GM06990 (cell line): ENCODE measurements around the gene POU6F2.

Source experiments
- DNase-seq: peaks from one replicate; pipeline ENCODE4 v3.0.0-alpha.2; 2011; ENCODE audit not compliant: insufficient read length; ENCODE audit errors: extremely low read depth
- H3K27me3 ChIP-seq: replicated peaks from 2 replicates; pipeline ENCODE4 v1.6.0; 2011; ENCODE audit warnings: low read length; ENCODE audit not compliant: control insufficient read depth, insufficient read depth
- H3K36me3 ChIP-seq: 2 replicates; pipeline ENCODE4 v1.5.1; 2011; ENCODE audit warnings: low read length; ENCODE audit not compliant: control insufficient read depth, insufficient read depth
- H3K4me3 ChIP-seq: replicated peaks from 2 replicates; pipeline ENCODE4 v1.5.1; 2011; ENCODE audit warnings: low read depth, mild to moderate bottlenecking, control low read depth, low read length
- TF ChIP-seq, protein P1 (sequence below): IDR thresholded peaks from 2 replicates; pipeline ENCODE4 v1.5.1; 2011; ENCODE audit warnings: low read length, control low read depth, mild to moderate bottlenecking, inconsistent platforms; ENCODE audit not compliant: insufficient read depth, poor library complexity, severe bottlenecking

Gene POU6F2

DNA sequence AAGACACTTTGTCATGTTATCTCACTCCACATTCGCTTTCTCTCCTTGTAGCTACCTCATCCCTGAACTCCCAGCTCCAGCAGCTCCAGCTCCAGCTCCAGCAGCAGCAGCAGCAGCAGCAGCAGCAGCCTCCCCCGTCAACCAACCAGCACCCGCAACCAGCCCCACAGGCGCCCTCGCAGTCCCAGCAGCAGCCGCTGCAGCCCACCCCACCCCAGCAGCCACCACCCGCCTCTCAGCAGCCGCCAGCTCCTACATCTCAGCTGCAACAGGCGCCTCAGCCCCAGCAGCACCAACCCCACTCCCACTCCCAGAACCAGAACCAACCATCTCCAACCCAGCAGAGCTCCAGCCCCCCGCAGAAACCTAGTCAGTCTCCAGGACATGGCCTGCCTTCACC is 361.9 kb downstream of the POU6F2 start:
- DNase-seq = no peak
- Histone ChIP-seq H3K27me3 (no peaks in the 10 kb centered on the region), H3K36me3 (no peaks in the 10 kb centered on the region), H3K4me3 (no peak overlapping the region)
- TF ChIP-seq, protein P1, sequence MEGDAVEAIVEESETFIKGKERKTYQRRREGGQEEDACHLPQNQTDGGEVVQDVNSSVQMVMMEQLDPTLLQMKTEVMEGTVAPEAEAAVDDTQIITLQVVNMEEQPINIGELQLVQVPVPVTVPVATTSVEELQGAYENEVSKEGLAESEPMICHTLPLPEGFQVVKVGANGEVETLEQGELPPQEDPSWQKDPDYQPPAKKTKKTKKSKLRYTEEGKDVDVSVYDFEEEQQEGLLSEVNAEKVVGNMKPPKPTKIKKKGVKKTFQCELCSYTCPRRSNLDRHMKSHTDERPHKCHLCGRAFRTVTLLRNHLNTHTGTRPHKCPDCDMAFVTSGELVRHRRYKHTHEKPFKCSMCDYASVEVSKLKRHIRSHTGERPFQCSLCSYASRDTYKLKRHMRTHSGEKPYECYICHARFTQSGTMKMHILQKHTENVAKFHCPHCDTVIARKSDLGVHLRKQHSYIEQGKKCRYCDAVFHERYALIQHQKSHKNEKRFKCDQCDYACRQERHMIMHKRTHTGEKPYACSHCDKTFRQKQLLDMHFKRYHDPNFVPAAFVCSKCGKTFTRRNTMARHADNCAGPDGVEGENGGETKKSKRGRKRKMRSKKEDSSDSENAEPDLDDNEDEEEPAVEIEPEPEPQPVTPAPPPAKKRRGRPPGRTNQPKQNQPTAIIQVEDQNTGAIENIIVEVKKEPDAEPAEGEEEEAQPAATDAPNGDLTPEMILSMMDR = no peak

DNA sequence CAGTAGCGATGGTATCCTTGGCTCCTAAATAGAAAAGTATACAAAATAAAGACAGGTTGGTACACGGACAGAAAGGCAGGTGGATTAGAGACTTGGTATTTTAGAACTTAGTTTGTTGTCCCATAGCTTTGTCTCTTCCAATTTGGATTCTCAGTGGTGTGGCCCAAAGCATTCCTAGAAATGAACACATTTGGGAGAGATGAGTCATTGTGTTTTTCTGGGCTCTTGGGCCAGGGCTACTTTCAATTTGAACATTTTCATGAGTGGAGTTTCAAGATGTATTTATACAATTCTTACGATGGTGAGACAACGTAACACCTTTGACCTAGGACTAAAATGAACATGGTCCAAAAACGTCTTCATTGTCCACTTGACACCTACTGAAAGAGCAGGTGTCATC is 363.4 kb downstream of the POU6F2 start:
- no peaks in the 10 kb centered on the region for H3K36me3 ChIP-seq
- no peak overlapping the region for H3K4me3 ChIP-seq
- DNase-seq = no peak
- no peaks in the 10 kb centered on the region for H3K27me3 ChIP-seq
- TF ChIP-seq, protein P1 = no peak

DNA sequence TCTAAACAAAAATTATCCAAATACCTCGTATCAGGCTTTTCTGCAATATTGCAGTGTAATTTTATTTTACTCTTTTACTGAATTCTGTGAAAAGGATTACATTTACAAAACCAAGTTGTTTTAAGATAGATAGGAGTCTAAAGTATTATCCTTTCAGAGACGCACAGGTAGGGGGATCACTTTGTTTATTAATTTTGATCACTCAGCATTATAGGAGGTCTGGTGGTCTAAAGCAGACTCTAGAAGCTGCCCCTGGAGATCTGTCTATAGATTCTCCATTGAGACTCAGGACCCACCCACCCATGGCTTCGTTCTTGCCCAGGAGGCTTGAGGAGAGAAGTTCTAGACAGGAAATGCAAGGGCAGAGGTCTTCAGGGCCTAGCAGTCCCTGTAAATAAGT is 365.1 kb downstream of the POU6F2 start:
- Histone ChIP-seq H3K36me3 (no peaks in the 10 kb centered on the region), H3K27me3 (no peaks in the 10 kb centered on the region), H3K4me3 (no peak overlapping the region)
- no peak for DNase-seq
- TF ChIP-seq, protein P1 = no peak

DNA sequence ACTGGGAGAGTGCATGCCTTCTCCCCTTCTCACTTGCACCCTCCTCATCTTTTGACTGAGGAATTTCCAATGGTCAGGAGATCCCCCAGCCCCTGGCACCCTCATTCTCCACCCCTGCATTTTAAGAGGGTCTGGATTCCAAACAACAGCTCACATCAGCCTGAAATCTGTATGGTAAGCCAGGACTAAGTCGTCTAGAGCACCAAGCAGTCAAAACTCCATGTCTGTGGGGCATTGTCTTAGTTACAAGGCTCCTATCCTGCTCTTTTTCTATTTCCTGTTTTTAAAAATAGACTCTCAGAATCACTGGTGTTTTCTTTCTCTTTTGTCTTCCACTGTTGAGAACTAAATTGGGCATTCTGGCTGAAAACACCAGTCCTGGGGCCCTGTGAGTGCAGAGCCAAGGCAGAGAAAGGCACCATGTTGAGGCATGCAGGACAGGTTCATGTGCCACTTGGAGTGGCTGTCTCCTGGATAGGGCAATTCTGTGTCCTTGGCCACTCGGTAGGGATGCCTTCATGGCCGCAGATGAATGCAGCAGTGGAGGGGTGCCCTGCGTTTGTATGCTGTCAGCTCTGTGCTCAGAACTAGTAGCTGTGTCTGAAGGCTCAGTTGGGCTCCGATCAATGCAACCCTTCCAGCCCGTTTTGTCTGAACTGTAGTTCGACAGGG is 371.9 kb downstream of the POU6F2 start:
- no peaks in the 10 kb centered on the region for H3K36me3 ChIP-seq
- H3K27me3 ChIP-seq = no peaks in the 10 kb centered on the region
- no peak overlapping the region for H3K4me3 ChIP-seq
- TF ChIP-seq, protein P1 = no peak
- no peak for DNase-seq

DNA sequence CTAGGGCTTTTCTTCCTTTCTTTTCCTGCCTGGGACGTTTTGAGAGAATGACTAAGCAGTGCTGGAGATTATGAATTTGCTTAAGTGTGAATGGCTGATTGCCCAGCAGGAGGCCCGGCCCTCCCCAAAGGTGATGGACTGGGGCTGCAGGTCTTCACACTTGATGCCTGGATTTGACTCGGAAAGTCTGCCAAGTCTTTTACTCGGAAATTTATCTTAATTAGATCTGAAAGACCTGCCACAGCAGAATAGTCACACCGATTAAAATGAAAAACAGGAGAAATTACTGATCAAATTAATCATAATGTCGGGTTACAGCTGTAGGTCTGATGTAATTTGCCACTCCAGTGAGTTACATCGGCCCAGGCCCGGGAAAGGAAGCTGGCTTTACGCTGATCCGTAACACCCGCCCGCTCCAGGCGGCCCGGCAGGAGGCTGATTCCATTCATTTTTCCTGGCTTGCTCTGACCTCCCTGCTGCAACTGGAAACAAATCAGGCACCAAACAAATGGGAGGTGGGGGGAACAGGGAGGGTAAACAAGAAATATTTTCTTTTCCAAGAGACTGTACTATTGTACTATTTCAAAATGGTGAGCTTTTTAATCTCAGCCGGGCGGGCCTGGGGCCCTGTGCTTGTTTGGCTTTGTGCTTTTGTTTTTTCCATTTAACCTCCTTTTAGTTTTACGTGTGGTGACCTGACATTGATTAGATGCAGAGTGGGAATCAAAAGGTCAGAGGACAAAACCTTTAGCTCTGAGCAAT is 376.1 kb downstream of the POU6F2 start:
- Histone ChIP-seq H3K27me3 (no peaks in the 10 kb centered on the region), H3K4me3 (no peak overlapping the region), H3K36me3 (no peaks in the 10 kb centered on the region)
- DNase-seq = no peak
- TF ChIP-seq, protein P1 = no peak
